HepG2 (cell line): ENCODE measurements around the gene TTLL7. TPM values are rescaled to one million over a fixed set of nuclear protein-coding genes. Genes with fewer than 3 reads are reported as not detected.

Source experiments
- AKAP8 ChIP-seq: sonication (generic); formaldehyde crosslinking; IDR thresholded peaks from 2 replicates; pipeline ENCODE4 v1.5.1; 2020; ENCODE audit warnings: mild to moderate bottlenecking, missing genetic modification reagents
- BRD4 ChIP-seq: sonication (generic); formaldehyde crosslinking; IDR thresholded peaks from 2 replicates; pipeline ENCODE4 v1.4.0; 2020; ENCODE audit warnings: missing genetic modification reagents
- NBN ChIP-seq: fragments of 450-650 bp; conservative IDR thresholded peaks from 2 replicates; pipeline ENCODE4 v1.6.1; 2017
- NFATC3 ChIP-seq: sonication (generic); formaldehyde crosslinking; IDR thresholded peaks from 2 replicates; pipeline ENCODE4 v1.5.1; 2020; ENCODE audit warnings: mild to moderate bottlenecking, missing genetic modification reagents
- PHF5A ChIP-seq: IDR thresholded peaks from one replicate; pipeline ENCODE4 v1.6.1; 2018; ENCODE audit warnings: low read depth, missing genetic modification reagents; ENCODE audit not compliant: unreplicated experiment
- SIX4 ChIP-seq: sonication (generic); formaldehyde crosslinking; IDR thresholded peaks from 2 replicates; pipeline ENCODE4 v1.4.0; 2020; ENCODE audit warnings: missing genetic modification reagents
- ZFY ChIP-seq: sonication (generic); formaldehyde crosslinking; IDR thresholded peaks from 2 replicates; pipeline ENCODE4 v1.4.0; 2020; ENCODE audit warnings: missing genetic modification reagents
- ZIK1 ChIP-seq: sonication (generic); formaldehyde crosslinking; IDR thresholded peaks from 2 replicates; pipeline ENCODE4 v1.5.0; 2020; ENCODE audit warnings: mild to moderate bottlenecking, low read depth, missing genetic modification reagents, borderline replicate concordance
- ZNF546 ChIP-seq: sonication (generic); formaldehyde crosslinking; conservative IDR thresholded peaks from 2 replicates; pipeline ENCODE4 v1.8.1; 2023; ENCODE audit warnings: mild to moderate bottlenecking, missing genetic modification reagents
- ZNF7 ChIP-seq: IDR thresholded peaks from 2 replicates; pipeline ENCODE4 v1.6.1; 2016; ENCODE audit warnings: missing biosample characterization, missing genetic modification reagents
- ZNF780A ChIP-seq: sonication (generic); formaldehyde crosslinking; IDR thresholded peaks from 2 replicates; pipeline ENCODE4 v1.8.0; 2022; ENCODE audit warnings: mild to moderate bottlenecking, missing genetic modification reagents, moderate library complexity
- polyA plus RNA-seq, 8 experiments: library from polyadenylated mRNA; depleted of rRNA in 3 of 8; stranded (reverse) in 7 of 8; unstranded in 1 of 8; fragments of >200 nt; fragmentation: Illumina TruSeq in 4 of 8; extraction: Trizol in 4 of 8; gene quantifications; 2 replicates each; pipeline versions ENCODE4 v1.2.1 to v1.2.3, GENCODE V29; 2011 to 2016; ENCODE audit warnings: low read depth in 4 of 8, missing spikeins in 1 of 8, mixed read lengths in 1 of 8; ENCODE audit not compliant: insufficient read depth in 1 of 8
- total RNA-seq, 5 experiments: library from RNA; depleted of rRNA; stranded (reverse); fragments of >200 nt; fragmentation: Illumina TruSeq; extraction: Trizol; gene quantifications; 2 replicates each; pipeline ENCODE4 v1.2.3, GENCODE V29; 2016; ENCODE audit warnings: low read depth in 1 of 5
- TF ChIP-seq, protein P1 (sequence below): sonication (generic); formaldehyde crosslinking; conservative IDR thresholded peaks from 2 replicates; pipeline ENCODE4 v1.8.0; 2022; ENCODE audit warnings: low read depth, missing genetic modification reagents
- TF ChIP-seq, protein P2 (sequence below): sonication (generic); formaldehyde crosslinking; IDR thresholded peaks from 2 replicates; pipeline ENCODE4 v1.4.0; 2020; ENCODE audit warnings: mild to moderate bottlenecking, missing genetic modification reagents
- TF ChIP-seq, protein P3 (sequence below): sonication (generic); formaldehyde crosslinking; IDR thresholded peaks from 2 replicates; pipeline ENCODE4 v1.4.0; 2020; ENCODE audit warnings: mild to moderate bottlenecking, low read depth, missing genetic modification reagents

TTLL7 gene
- total and polyA plus RNA-seq, 2 of the 13 experiments (the other 11 are each of a cell fraction or from before 2014, with no cell fraction given), result 0.07 to 0.22 TPM

DNA sequence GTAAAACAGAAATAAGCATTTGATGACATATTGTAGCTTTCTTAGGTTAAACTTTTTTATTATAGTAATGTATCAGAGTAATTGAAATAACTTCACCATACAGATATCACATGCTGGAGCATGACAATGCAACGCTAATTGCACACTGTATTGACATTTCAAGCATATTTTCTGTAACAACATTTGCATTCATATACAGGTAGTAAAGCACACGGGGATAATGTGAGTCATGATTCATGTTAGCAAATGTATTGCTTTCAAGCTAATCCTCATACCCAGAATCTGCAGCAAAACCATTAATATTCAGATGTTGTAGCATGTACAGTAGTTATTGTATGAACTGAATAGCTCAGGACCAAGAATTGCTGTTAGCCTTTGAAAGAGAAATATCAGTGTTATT, 133.9 kb downstream of the TTLL7 start (continued):
- TF ChIP-seq, protein P1, sequence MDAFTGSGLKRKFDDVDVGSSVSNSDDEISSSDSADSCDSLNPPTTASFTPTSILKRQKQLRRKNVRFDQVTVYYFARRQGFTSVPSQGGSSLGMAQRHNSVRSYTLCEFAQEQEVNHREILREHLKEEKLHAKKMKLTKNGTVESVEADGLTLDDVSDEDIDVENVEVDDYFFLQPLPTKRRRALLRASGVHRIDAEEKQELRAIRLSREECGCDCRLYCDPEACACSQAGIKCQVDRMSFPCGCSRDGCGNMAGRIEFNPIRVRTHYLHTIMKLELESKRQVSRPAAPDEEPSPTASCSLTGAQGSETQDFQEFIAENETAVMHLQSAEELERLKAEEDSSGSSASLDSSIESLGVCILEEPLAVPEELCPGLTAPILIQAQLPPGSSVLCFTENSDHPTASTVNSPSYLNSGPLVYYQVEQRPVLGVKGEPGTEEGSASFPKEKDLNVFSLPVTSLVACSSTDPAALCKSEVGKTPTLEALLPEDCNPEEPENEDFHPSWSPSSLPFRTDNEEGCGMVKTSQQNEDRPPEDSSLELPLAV (CRISPR knock-in tag), result no peak
- TF ChIP-seq BRD4 (no peak), ZNF780A (no peak), ZNF7 (CRISPR knock-in tag) (no peak), NFATC3 (CRISPR knock-in tag) (no peak), ZIK1 (CRISPR knock-in tag) (no peak), ZNF546 (no peak), AKAP8 (no peak), ZFY (CRISPR knock-in tag) (no peak), PHF5A (CRISPR knock-in tag) (no peak), NBN (no peak), SIX4 (CRISPR knock-in tag) (no peak)
- TF ChIP-seq, protein P2, sequence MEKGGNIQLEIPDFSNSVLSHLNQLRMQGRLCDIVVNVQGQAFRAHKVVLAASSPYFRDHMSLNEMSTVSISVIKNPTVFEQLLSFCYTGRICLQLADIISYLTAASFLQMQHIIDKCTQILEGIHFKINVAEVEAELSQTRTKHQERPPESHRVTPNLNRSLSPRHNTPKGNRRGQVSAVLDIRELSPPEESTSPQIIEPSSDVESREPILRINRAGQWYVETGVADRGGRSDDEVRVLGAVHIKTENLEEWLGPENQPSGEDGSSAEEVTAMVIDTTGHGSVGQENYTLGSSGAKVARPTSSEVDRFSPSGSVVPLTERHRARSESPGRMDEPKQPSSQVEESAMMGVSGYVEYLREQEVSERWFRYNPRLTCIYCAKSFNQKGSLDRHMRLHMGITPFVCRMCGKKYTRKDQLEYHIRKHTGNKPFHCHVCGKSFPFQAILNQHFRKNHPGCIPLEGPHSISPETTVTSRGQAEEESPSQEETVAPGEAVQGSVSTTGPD (CRISPR knock-in tag), result no peak
- TF ChIP-seq, protein P3, sequence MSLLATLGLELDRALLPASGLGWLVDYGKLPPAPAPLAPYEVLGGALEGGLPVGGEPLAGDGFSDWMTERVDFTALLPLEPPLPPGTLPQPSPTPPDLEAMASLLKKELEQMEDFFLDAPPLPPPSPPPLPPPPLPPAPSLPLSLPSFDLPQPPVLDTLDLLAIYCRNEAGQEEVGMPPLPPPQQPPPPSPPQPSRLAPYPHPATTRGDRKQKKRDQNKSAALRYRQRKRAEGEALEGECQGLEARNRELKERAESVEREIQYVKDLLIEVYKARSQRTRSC (CRISPR knock-in tag), result no peak
